ENCODE data around the gene KNOP1.

Gene KNOP1

DNA sequence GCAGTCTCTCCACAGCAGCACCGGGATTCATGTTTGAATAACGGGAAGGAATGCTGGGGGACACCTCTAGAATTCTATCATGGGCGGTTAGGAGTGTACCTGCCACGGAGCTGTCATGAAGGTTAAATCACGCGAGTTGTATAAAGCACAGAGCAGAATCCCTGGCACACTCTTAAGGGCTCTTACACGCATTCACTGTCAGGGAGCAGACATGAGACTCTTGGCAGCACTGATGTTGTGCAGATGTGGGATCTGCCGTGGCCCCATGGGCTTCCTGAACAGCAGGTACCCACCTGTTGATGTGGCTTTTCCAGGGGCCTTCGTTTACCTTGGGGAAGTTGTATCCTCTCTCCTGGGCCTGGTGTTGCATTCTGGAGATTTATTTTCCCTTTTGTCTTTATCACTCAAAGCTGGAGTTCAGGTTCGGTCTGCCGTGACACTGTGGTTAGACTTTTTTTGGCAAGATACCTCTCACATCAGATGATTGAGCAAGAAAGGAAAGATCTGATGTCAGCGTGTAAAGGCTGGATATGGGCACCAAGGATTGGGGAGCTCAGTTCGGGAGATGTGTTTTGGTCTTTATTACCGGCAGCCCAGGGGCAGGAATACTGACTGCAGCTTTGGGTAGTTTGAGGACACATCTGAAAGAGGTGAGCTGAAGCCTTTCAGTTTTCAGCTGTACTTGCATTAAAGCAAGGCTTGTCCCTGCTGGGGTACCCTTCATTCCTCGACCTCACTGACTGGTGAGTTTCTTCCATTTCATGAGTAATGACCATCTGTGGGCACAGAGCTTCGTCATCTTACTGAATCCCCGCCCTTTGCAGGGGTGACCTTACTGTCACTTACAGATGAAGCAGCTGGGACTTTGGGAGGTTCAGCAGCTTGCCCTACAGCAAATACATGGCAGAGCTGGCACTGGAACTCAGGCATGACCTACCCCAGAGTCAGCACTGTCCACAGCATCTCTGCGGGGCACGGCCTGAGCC, 19.3 kb downstream of the KNOP1 start:
- ChIA-PET CTCF (interaction anchor here (0.5 kb wide), 1 partner anchor 560 kb away, joined by 3 read pairs; no protein-coding TSS in a partner anchor), POLR2A (interaction anchor here (1.0 kb wide), 1 partner anchor 15 kb away, joined by 3 read pairs; no protein-coding TSS in a partner anchor)
- no peak for DNase-seq (ENCODE audit: extremely low spot score)
- TF ChIP-seq, protein P1, sequence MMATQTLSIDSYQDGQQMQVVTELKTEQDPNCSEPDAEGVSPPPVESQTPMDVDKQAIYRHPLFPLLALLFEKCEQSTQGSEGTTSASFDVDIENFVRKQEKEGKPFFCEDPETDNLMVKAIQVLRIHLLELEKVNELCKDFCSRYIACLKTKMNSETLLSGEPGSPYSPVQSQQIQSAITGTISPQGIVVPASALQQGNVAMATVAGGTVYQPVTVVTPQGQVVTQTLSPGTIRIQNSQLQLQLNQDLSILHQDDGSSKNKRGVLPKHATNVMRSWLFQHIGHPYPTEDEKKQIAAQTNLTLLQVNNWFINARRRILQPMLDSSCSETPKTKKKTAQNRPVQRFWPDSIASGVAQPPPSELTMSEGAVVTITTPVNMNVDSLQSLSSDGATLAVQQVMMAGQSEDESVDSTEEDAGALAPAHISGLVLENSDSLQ (IDR thresholded peaks at IDR 0.05): no peak
- TF ChIP-seq ELF4 (IDR thresholded peaks at IDR 0.05) (no peak), BHLHE40 (IDR thresholded peaks at IDR 0.05; ENCODE audit: borderline replicate concordance) (no peak), CTBP1 (IDR thresholded peaks at IDR 0.05; ENCODE audit: borderline replicate concordance) (no peak), ARNT (IDR thresholded peaks at IDR 0.05) (no peak), FOXK2 (IDR thresholded peaks at IDR 0.05) (no peak), ZNF384 (IDR thresholded peaks at IDR 0.05) (no peak)

DNA sequence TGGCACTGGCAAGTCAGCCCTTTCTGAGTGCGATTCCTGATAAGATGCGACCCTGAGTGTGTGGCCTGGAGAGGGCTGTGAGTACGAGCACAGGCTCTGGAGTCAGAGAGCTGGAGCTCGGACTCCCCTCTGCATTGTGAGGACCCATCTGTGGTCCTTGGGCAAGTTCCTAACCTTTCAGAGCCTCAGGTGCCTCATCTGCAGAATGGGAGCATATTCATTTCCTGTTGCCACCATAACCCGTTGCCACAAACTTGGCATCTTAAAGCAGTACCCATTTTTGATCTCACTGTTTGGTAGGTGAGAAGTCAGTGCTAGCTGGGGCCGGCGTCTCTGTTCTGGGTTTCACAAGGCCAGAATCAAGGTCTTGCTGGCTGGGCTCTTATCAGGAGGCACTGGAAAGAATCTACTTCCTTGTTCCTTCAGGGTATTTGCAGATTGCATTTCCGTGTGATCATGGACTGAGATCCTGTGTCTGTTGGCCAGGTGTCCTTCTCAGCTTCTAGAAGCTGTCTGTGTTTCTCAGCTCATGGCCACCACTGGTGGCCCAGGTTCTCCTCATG, 20.2 kb downstream of the KNOP1 start:
- no peak for DNase-seq (ENCODE audit: extremely low spot score)
- ChIA-PET CTCF (no interaction called here), POLR2A (interaction anchor here (1.8 kb wide), 1 partner anchor 9 kb away, joined by 4 read pairs; no protein-coding TSS in a partner anchor)
- TF ChIP-seq SP1 (IDR thresholded peaks at IDR 0.05) (no peak), LEF1 (IDR thresholded peaks at IDR 0.05; ENCODE audit: borderline replicate concordance) (no peak), ELF4 (IDR thresholded peaks at IDR 0.05) (no peak), FOXM1 (IDR thresholded peaks at IDR 0.05; ENCODE audit: borderline replicate concordance) (no peak), SUZ12 (IDR thresholded peaks at IDR 0.05) (no peak), FOXA1 (IDR thresholded peaks at IDR 0.05) (no peak), HDGF (IDR thresholded peaks at IDR 0.05; ENCODE audit: borderline replicate concordance) (no peak), BHLHE40 (IDR thresholded peaks at IDR 0.05; ENCODE audit: borderline replicate concordance) (no peak), CTBP1 (IDR thresholded peaks at IDR 0.05; ENCODE audit: borderline replicate concordance) (no peak), TARDBP (IDR thresholded peaks at IDR 0.05) (no peak), NFRKB (IDR thresholded peaks at IDR 0.05) (no peak), FOXK2 (IDR thresholded peaks at IDR 0.05) (no peak), ZNF384 (IDR thresholded peaks at IDR 0.05) (no peak)

DNA sequence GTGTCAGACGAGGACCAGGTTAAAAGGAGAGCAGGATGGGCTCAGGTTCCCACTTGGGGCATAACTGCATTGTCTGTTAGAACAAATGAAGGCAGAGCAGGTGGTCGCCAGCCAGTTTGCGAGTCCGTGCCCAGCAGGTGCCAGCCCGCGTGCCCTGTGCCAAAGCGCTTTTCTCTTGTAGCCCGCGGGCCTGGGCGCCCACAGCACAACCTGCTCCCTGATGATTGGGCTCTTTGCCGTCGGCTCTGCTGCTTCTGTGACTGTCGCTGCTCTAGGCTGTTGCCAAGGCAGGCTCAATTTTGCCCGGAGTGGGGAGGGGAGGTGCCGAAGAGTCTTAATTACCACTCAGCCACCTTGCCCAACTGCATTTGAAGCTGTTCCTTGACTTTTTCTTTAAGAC, 21.1 kb downstream of the KNOP1 start:
- ChIA-PET CTCF (no interaction called here), POLR2A (interaction anchor here (1.3 to 1.8 kb wide), 2 partner anchors 10 to 21 kb away, joined by 3 to 4 read pairs; partner anchors contain the start of genes IQCK and KNOP1)
- TF ChIP-seq FOXA1 (IDR thresholded peaks at IDR 0.05) (no peak), ARNT (IDR thresholded peaks at IDR 0.05) (no peak), ELF4 (IDR thresholded peaks at IDR 0.05) (no peak), FOXK2 (IDR thresholded peaks at IDR 0.05) (no peak), L3MBTL2 (conservative IDR thresholded peaks at IDR 0.05) (no peak), ZNF384 (IDR thresholded peaks at IDR 0.05) (no peak), CTBP1 (IDR thresholded peaks at IDR 0.05; ENCODE audit: borderline replicate concordance) (no peak)
- TF ChIP-seq, protein P1 (IDR thresholded peaks at IDR 0.05): no peak
- DNase-seq (ENCODE audit: extremely low spot score): no peak

DNA sequence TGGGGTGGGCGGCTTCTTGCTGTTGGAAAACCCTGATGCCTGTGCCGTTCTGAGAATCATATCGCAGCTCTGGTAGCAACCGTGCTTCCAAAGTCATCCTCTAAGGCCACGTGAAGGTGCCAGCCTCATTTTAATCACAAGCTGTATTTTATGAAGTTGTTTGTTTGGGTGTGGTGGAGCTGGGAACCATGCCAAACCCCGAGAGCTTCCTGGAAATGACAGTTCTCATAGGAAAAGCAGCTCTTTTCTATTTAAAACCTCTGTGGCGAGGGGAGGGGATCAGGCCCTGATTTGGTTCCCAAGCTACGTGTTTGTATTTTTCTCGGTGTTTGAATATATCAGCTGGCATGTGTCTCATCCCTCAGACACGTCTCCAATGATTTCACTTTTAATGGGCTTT, 21.7 kb downstream of the KNOP1 start:
- TF ChIP-seq HDGF (IDR thresholded peaks at IDR 0.05; ENCODE audit: borderline replicate concordance) (no peak), FOXA1 (IDR thresholded peaks at IDR 0.05) (no peak), SP1 (IDR thresholded peaks at IDR 0.05) (no peak), BHLHE40 (IDR thresholded peaks at IDR 0.05; ENCODE audit: borderline replicate concordance) (no peak), ELF4 (IDR thresholded peaks at IDR 0.05) (no peak), ARNT (IDR thresholded peaks at IDR 0.05) (no peak), ZNF384 (IDR thresholded peaks at IDR 0.05) (no peak), NFRKB (IDR thresholded peaks at IDR 0.05) (no peak), FOXM1 (IDR thresholded peaks at IDR 0.05; ENCODE audit: borderline replicate concordance) (no peak), LEF1 (IDR thresholded peaks at IDR 0.05; ENCODE audit: borderline replicate concordance) (no peak), FOXK2 (IDR thresholded peaks at IDR 0.05) (no peak), CTBP1 (IDR thresholded peaks at IDR 0.05; ENCODE audit: borderline replicate concordance) (no peak), L3MBTL2 (conservative IDR thresholded peaks at IDR 0.05) (no peak), SUZ12 (IDR thresholded peaks at IDR 0.05) (no peak)
- ChIA-PET CTCF (interaction anchor here (0.7 kb wide), 1 partner anchor 1667 kb away, joined by 3 read pairs; no protein-coding TSS in a partner anchor), POLR2A (interaction anchor here (1.3 to 1.8 kb wide), 2 partner anchors 10 to 22 kb away, joined by 3 to 4 read pairs; partner anchors contain the start of genes IQCK and KNOP1)
- no peak for DNase-seq (ENCODE audit: extremely low spot score)

DNA sequence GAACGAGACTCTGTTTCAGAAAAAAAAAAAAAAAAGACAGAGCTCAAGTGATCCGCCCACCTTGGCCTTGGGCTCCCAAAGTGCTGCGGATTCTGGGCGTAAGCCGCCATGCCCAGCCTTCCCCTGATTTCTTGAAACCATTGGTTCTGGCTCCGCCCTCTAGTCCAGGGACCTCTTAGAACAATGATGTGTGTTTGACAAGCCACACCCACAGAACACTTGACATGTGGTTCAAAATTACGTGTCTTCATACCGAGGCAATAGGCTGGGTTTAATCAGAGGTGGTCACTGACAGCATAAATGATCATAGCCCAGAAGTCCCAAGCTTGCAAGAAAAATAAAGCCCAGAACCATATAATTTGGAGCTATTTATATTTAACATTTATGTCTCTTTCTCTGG, 23.0 kb downstream of the KNOP1 start:
- ChIA-PET POLR2A (no interaction called here), CTCF (interaction anchor here (0.7 to 1.0 kb wide), 2 partner anchors 9 to 12 kb away, joined by 5 to 8 read pairs; no protein-coding TSS in a partner anchor)
- DNase-seq (ENCODE audit: extremely low spot score): no peak
- TF ChIP-seq, protein P1 (IDR thresholded peaks at IDR 0.05): no peak
- no peak for TF ChIP-seq ELF4 (IDR thresholded peaks at IDR 0.05)
- no peak for TF ChIP-seq SUZ12 (IDR thresholded peaks at IDR 0.05)
- no peak for TF ChIP-seq SP1 (IDR thresholded peaks at IDR 0.05)
- no peak for TF ChIP-seq FOXA1 (IDR thresholded peaks at IDR 0.05)
- TF ChIP-seq L3MBTL2 (conservative IDR thresholded peaks at IDR 0.05): no peak
- TF ChIP-seq LEF1 (IDR thresholded peaks at IDR 0.05; ENCODE audit: borderline replicate concordance): no peak
- TF ChIP-seq HDGF (IDR thresholded peaks at IDR 0.05; ENCODE audit: borderline replicate concordance): no peak
